PC-9 (cell line): ENCODE measurements around the gene PI4K2B. TPM values are rescaled to one million over a fixed set of nuclear protein-coding genes. Genes with fewer than 3 reads are reported as not detected.

Experiments
- BruUV-seq: library from RNA; stranded (reverse); fragments of 400-500 nt; replicated peaks from 2 replicates; lab custom pipeline; 2021; lab: Mats Ljungman, UMichigan
- CTCF ChIA-PET: fragments of 300-600 bp; sonication (Branson Sonifier 250); formaldehyde crosslinking; loops from one replicate; lab custom pipeline; 2022; ENCODE audit warnings: antibody characterized with exemption; lab: Charles Lee
- POLR2A ChIA-PET: fragments of 300-600 bp; sonication (Branson Sonifier 250); formaldehyde crosslinking; loops from one replicate; lab custom pipeline; 2022; ENCODE audit warnings: antibody characterized with exemption; ENCODE audit not compliant: unreplicated experiment; lab: Charles Lee
- DNase-seq, 2 experiments: peaks; one replicate each; pipeline versions ENCODE4 v3.0.0 to v3.0.0-alpha.2; 2015 to 2022; ENCODE audit warnings: mixed read lengths in 1 of 2
- H2AFZ ChIP-seq: fragments of 200-600 bp; sonication (generic); 2 replicates; pipeline ENCODE4 v1.8.1; 2017; ENCODE audit warnings: antibody characterized with exemption
- H3F3A ChIP-seq: fragments of 200-600 bp; sonication (generic); 2 replicates; pipeline ENCODE4 v1.8.1; 2017; ENCODE audit warnings: antibody characterized with exemption, mild to moderate bottlenecking, low read depth; ENCODE audit not compliant: insufficient read depth
- H3K27ac ChIP-seq: fragments of 200-600 bp; sonication (generic); 2 replicates; pipeline ENCODE4 v1.6.1; 2016; ENCODE audit warnings: mixed run types
- H3K27me3 ChIP-seq: fragments of 200-600 bp; sonication (generic); 2 replicates; pipeline ENCODE4 v1.6.1; 2016; ENCODE audit warnings: low read depth, mixed run types; ENCODE audit not compliant: insufficient read depth
- H3K36me3 ChIP-seq: fragments of 200-600 bp; sonication (generic); 2 replicates; pipeline ENCODE4 v1.6.1; 2016; ENCODE audit warnings: low read depth, mixed run types
- H3K4me1 ChIP-seq: fragments of 200-600 bp; sonication (generic); replicated peaks from 2 replicates; pipeline ENCODE4 v1.6.1; 2016; ENCODE audit warnings: mixed run types; ENCODE audit not compliant: insufficient read depth
- H3K4me2 ChIP-seq: fragments of 200-600 bp; sonication (generic); 2 replicates; pipeline ENCODE4 v1.6.1; 2017; ENCODE audit warnings: mixed run types
- H3K4me3 ChIP-seq: fragments of 200-600 bp; sonication (generic); 2 replicates; pipeline ENCODE4 v1.6.1; 2016; ENCODE audit warnings: mixed run types
- H3K79me2 ChIP-seq: fragments of 200-600 bp; sonication (generic); 2 replicates; pipeline ENCODE4 v1.6.1; 2017; ENCODE audit warnings: low read depth, mixed run types
- H3K9me2 ChIP-seq: fragments of 200-600 bp; sonication (generic); 2 replicates; pipeline ENCODE4 v1.8.1; 2017; ENCODE audit warnings: mild to moderate bottlenecking; ENCODE audit not compliant: insufficient read depth
- H3K9me3 ChIP-seq: fragments of 200-600 bp; sonication (generic); 2 replicates; pipeline ENCODE4 v1.8.1; 2016; ENCODE audit warnings: low read depth; ENCODE audit not compliant: insufficient read depth
- H4K20me1 ChIP-seq: fragments of 200-600 bp; sonication (generic); 2 replicates; pipeline ENCODE4 v1.8.1; 2017; ENCODE audit not compliant: insufficient read depth
- EZH2 ChIP-seq: fragments of 200-600 bp; sonication (generic); IDR thresholded peaks from 2 replicates; pipeline ENCODE4 v1.8.0; 2017; ENCODE audit warnings: antibody characterized with exemption, low read depth
- intact Hi-C: fragments of 100-400 bp; cut with micrococcal nuclease; formaldehyde crosslinking; loops from one replicate; pipeline ENCODE4 v1.10.0; 2022; ENCODE audit not compliant: unreplicated experiment
- total RNA-seq: library from RNA; stranded (reverse); gene quantifications from 2 replicates; pipeline ENCODE4 v1.2.3, GENCODE V29; 2021
- TF ChIP-seq, protein P1 (sequence below): fragments of 200-600 bp; sonication (generic); conservative IDR thresholded peaks from 2 replicates; pipeline ENCODE4 v1.6.1; 2017; ENCODE audit warnings: mixed run types, antibody characterized with exemption, mild to moderate bottlenecking, moderate library complexity

The PI4K2B gene
- total RNA-seq, 1 experiment from 2014 or later: 19.3 TPM

- Histone ChIP-seq H3K27ac (no peak overlapping the region), H4K20me1 (no peaks in the 10 kb centered on the region), H3K36me3 (no peaks in the 10 kb centered on the region), H3K9me2 (no peaks in the 10 kb centered on the region), H3K4me3 (no peak overlapping the region), H3K4me2 (no peak overlapping the region), H3F3A (no peaks in the 10 kb centered on the region), H3K27me3 (no peaks in the 10 kb centered on the region), H3K79me2 (no peaks in the 10 kb centered on the region), H2AFZ (no peak overlapping the region), H3K4me1 (no peaks in the 10 kb centered on the region), H3K9me3 (no peaks in the 10 kb centered on the region)
- intact Hi-C loops: no loop called here
- ChIA-PET POLR2A (interaction anchor here (0.6 kb wide), 1 partner anchor 207 kb away, joined by 3 read pairs; no protein-coding TSS in a partner anchor), CTCF (no interaction called here)
- BruUV-seq: no TSS peak
- no peak for DNase-seq
- TF ChIP-seq EZH2: no peak
- TF ChIP-seq, protein P1, sequence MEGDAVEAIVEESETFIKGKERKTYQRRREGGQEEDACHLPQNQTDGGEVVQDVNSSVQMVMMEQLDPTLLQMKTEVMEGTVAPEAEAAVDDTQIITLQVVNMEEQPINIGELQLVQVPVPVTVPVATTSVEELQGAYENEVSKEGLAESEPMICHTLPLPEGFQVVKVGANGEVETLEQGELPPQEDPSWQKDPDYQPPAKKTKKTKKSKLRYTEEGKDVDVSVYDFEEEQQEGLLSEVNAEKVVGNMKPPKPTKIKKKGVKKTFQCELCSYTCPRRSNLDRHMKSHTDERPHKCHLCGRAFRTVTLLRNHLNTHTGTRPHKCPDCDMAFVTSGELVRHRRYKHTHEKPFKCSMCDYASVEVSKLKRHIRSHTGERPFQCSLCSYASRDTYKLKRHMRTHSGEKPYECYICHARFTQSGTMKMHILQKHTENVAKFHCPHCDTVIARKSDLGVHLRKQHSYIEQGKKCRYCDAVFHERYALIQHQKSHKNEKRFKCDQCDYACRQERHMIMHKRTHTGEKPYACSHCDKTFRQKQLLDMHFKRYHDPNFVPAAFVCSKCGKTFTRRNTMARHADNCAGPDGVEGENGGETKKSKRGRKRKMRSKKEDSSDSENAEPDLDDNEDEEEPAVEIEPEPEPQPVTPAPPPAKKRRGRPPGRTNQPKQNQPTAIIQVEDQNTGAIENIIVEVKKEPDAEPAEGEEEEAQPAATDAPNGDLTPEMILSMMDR: no peak
Measured at GRCh38 chr4:25215511-25215910, 18.3 kb upstream of the PI4K2B start.

DNA sequence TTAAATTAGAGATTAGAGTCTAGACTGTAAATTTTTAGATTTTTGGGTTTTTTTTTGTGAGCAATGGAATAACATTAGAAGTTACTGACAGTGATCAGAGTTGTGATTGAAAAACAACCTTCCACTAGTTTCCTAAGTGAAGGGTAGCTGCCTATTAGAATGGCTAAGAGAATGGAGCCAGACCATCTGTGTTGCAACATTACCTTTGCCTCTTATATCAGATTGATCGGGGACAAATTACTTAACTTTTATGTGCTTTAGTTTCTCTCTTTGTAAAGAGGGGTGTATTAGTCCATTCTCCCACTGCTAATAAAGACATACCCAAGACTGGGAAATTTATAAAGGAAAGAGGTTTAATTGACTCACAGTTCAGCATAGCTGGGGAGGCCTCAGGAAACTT, 12.5 kb upstream of the PI4K2B start:
- Histone ChIP-seq H3K4me2 (no peak overlapping the region), H3F3A (no peaks in the 10 kb centered on the region), H2AFZ (no peak overlapping the region), H3K9me2 (no peaks in the 10 kb centered on the region), H3K36me3 (no peaks in the 10 kb centered on the region), H4K20me1 (no peaks in the 10 kb centered on the region), H3K79me2 (no peaks in the 10 kb centered on the region), H3K4me1 (no peaks in the 10 kb centered on the region), H3K27ac (no peak overlapping the region), H3K4me3 (no peak overlapping the region), H3K27me3 (no peaks in the 10 kb centered on the region), H3K9me3 (peaks cover 6% of the 10 kb centered on the region)
- POLR2A ChIA-PET: no interaction called here
- DNase-seq: no peak
- TF ChIP-seq, protein P1: no peak
- no peak for TF ChIP-seq EZH2
- BruUV-seq: no TSS peak
- CTCF ChIA-PET: no interaction called here
- intact Hi-C loops: no loop called here

- CTCF ChIA-PET: interaction anchor here (0.7 kb wide), 1 partner anchor 11 kb away, joined by 13 read pairs; no protein-coding TSS in a partner anchor
- BruUV-seq: no TSS peak
Measured at GRCh38 chr4:25223802-25224375, 9.9 kb upstream of the PI4K2B start.

More at GRCh38 chr4:25223802-25224375, 9.9 kb upstream of the PI4K2B start:
- Histone ChIP-seq H3K9me3 (peaks cover 6% of the 10 kb centered on the region), H3K79me2 (no peaks in the 10 kb centered on the region), H3K4me3 (no peak overlapping the region), H2AFZ (no peak overlapping the region), H3K27ac (no peak overlapping the region), H3K9me2 (no peaks in the 10 kb centered on the region), H3K4me2 (no peak overlapping the region), H3K36me3 (no peaks in the 10 kb centered on the region), H3K27me3 (no peaks in the 10 kb centered on the region), H3F3A (no peaks in the 10 kb centered on the region), H4K20me1 (no peaks in the 10 kb centered on the region), H3K4me1 (no peaks in the 10 kb centered on the region)
- TF ChIP-seq, protein P1: no peak
- peak in 1 of 2 experiments; percentile 6 for DNase-seq
- POLR2A ChIA-PET: interaction anchor here (0.7 kb wide), 1 partner anchor 10 kb away, joined by 3 read pairs; no protein-coding TSS in a partner anchor
- intact Hi-C loops: no loop called here
